ENCODE data around the gene OXCT1.

DNA sequence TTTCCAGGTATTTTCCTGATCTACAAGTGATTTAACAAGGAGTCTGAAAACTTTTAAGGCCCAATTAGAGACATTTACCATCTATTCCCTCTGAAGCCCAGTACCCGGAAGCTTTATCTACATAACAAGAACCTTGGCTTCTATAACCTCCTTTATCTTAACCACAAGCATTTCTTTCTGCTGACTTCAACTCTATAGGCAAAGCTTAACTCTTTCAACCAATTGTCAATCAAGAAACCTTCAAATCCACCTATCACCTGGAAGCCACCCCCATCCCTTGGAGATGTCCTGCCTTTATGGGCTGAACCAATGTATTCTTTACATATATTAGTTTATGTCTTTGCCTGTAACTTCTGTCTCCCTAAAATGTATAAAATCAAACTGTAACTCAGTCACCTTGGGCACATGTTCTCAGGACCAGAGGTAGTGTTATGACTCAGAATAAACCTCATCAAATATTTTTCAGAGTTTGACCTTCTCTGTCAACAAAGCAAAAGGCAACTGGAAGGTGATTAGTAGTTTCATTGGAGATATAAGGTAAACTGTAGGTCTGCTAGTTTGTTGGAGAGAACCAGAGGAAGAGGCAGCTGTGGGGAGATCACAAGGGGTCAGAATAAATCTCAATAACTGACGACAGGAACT, 21.0 kb upstream of the OXCT1 start:
- no peak for TF ChIP-seq CTCF (IDR thresholded peaks at IDR 0.05; ENCODE audit: control extremely low read depth in 1 of 3, insufficient read depth in 1 of 3, low read depth in 1 of 3, low read length in 3 of 3)
- TF ChIP-seq POLR2A (IDR thresholded peaks at IDR 0.05; ENCODE audit: control extremely low read depth in 1 of 2, low read depth in 2 of 2, low read length in 2 of 2) = no peak
- TF ChIP-seq MAX (IDR thresholded peaks at IDR 0.05) = no peak

Data from H1 (cell line).